Measurements from ENCODE around the gene SOX15.

DNA sequence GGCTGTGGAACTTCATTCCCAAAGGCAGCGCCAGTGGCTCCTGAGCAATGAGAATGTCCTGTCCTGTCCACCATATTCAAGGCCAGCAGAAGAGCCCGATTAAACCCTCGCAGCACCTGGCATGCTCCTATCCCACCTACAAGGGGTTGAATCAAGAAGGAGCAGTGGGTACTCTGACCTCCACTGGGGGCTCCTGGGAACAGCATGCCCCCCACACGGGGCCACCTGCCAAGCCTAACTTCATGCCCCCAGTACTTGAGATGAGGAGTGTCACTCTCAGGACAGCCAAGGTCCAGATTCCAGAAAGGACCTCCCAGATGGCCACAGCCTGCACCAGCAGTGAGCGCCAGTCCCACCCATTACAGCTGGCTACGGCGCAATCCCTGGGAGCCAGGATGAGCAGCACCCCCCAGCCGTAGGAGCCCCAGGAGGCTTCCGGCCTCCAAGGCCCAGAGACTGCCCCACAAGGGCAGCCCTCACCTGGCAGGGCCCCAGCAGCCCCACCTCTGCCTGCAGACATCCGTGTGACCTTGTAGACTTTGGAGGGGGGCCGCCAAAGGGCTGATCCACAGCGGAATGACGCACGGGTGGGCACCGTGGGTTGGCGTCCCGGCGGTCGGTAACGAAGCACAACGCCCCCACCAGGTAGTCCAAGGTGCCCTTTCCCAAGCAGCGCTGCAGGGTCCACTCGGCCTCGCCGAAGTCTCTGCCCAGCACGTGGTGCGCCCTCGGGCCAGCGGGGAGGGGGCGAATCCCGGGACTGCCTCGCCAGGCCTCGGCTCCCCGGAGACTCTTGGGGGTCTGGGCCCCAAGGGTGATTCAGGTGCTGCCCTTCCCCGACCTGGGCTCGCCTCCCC is 7.3 kb downstream of the SOX15 start:
- TF ChIP-seq SPI1 (IDR thresholded peaks at IDR 0.05; ENCODE audit: borderline replicate concordance, insufficient read depth, low read depth, low read length) = no peak
- no peak for TF ChIP-seq ZSCAN29 (IDR thresholded peaks at IDR 0.05)
- no peak for TF ChIP-seq CHD2 (IDR thresholded peaks at IDR 0.05; ENCODE audit: borderline replicate concordance, low read depth, low read length)
- TF ChIP-seq, protein P1, sequence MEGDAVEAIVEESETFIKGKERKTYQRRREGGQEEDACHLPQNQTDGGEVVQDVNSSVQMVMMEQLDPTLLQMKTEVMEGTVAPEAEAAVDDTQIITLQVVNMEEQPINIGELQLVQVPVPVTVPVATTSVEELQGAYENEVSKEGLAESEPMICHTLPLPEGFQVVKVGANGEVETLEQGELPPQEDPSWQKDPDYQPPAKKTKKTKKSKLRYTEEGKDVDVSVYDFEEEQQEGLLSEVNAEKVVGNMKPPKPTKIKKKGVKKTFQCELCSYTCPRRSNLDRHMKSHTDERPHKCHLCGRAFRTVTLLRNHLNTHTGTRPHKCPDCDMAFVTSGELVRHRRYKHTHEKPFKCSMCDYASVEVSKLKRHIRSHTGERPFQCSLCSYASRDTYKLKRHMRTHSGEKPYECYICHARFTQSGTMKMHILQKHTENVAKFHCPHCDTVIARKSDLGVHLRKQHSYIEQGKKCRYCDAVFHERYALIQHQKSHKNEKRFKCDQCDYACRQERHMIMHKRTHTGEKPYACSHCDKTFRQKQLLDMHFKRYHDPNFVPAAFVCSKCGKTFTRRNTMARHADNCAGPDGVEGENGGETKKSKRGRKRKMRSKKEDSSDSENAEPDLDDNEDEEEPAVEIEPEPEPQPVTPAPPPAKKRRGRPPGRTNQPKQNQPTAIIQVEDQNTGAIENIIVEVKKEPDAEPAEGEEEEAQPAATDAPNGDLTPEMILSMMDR (IDR thresholded peaks at IDR 0.05 in 2 of 3, conservative IDR thresholded peaks at IDR 0.05 in 1 of 3; ENCODE audit: control insufficient read depth in 2 of 3, extremely low read depth in 1 of 3, insufficient read depth in 1 of 3, low read depth in 3 of 3, low read length in 3 of 3) = no peak
- no peak for TF ChIP-seq SREBF1 (IDR thresholded peaks at IDR 0.05; ENCODE audit: low read length)
- TF ChIP-seq SMAD1 (IDR thresholded peaks at IDR 0.05; ENCODE audit: low read depth, partially characterized antibody) = no peak
- no peak for TF ChIP-seq BHLHE40 (IDR thresholded peaks at IDR 0.05; ENCODE audit: borderline replicate concordance in 1 of 2, low read depth in 2 of 2, low read length in 1 of 2)
- no peak for TF ChIP-seq SMC3 (IDR thresholded peaks at IDR 0.05; ENCODE audit: borderline replicate concordance, low read length)
- no peak for TF ChIP-seq SMARCA5 (IDR thresholded peaks at IDR 0.05)
- TF ChIP-seq, protein P2, sequence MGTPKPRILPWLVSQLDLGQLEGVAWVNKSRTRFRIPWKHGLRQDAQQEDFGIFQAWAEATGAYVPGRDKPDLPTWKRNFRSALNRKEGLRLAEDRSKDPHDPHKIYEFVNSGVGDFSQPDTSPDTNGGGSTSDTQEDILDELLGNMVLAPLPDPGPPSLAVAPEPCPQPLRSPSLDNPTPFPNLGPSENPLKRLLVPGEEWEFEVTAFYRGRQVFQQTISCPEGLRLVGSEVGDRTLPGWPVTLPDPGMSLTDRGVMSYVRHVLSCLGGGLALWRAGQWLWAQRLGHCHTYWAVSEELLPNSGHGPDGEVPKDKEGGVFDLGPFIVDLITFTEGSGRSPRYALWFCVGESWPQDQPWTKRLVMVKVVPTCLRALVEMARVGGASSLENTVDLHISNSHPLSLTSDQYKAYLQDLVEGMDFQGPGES (IDR thresholded peaks at IDR 0.05) = no peak
- TF ChIP-seq ZNF207 (IDR thresholded peaks at IDR 0.05; ENCODE audit: borderline replicate concordance) = no peak
- no peak for TF ChIP-seq SRF (IDR thresholded peaks at IDR 0.05; ENCODE audit: low read depth in 2 of 2, low read length in 2 of 2)
- TF ChIP-seq EGR1 (IDR thresholded peaks at IDR 0.05; ENCODE audit: borderline replicate concordance in 1 of 2, low read depth in 2 of 2, low read length in 2 of 2) = no peak
- no peak for TF ChIP-seq CREM (IDR thresholded peaks at IDR 0.05; ENCODE audit: low read depth)
